SK-N-SH (cell line): ENCODE data around the gene SLC15A1. TPM values are rescaled to one million over a fixed set of nuclear protein-coding genes. Genes with fewer than 3 reads are reported as not detected.

Experiments used
- CTCF ChIA-PET: fragments of 300-600, 350-600 bp; formaldehyde crosslinking; extraction: SDS; loops from one replicate; lab custom pipeline; 2021; lab: Yijun Ruan, JAX
- POLR2A ChIA-PET: fragments of 350-600 bp; sonication (Branson Sonifier 250); formaldehyde crosslinking; extraction: SDS; loops from one replicate; lab custom pipeline; 2020; ENCODE audit warnings: antibody characterized with exemption, inconsistent platforms; lab: Yijun Ruan, JAX
- DNase-seq: peaks from one replicate; pipeline ENCODE4 v3.0.0; 2012
- H2AFZ ChIP-seq: fragments of 200-600 bp; sonication (generic); 2 replicates; pipeline ENCODE4 v1.8.1; 2016; ENCODE audit warnings: antibody characterized with exemption, mild to moderate bottlenecking, low read depth
- H3F3A ChIP-seq: fragments of 200-600 bp; sonication (generic); replicated peaks from 2 replicates; pipeline ENCODE3; 2016; ENCODE audit warnings: antibody characterized with exemption, mild to moderate bottlenecking; ENCODE audit not compliant: insufficient read depth
- H3K27ac ChIP-seq, 2 experiments: fragments of 200-500 bp in 1 of 2; fragments of 200-600 bp in 1 of 2; sonication (Bioruptor generic) in 1 of 2; sonication (generic), shearing (Covaris generic) in 1 of 2; 2 replicates each; pipeline versions ENCODE4 v1.5.1 to v1.6.1; 2014 to 2016; ENCODE audit warnings: low read depth in 2 of 2, inconsistent platforms in 1 of 2, low read length in 1 of 2, mild to moderate bottlenecking in 1 of 2, mixed read lengths in 1 of 2
- H3K27me3 ChIP-seq: fragments of 200-600 bp; sonication (generic), shearing (Covaris generic); 2 replicates; pipeline ENCODE4 v1.6.1; 2016; ENCODE audit warnings: mixed run types; ENCODE audit not compliant: insufficient read depth
- H3K36me3 ChIP-seq, 2 experiments: fragments of 200-500 bp in 1 of 2; fragments of 200-600 bp in 1 of 2; sonication (Bioruptor generic) in 1 of 2; sonication (generic) in 1 of 2; replicated peaks in 1 of 2; 2 replicates each; pipeline versions ENCODE3 to v1.5.1; 2014 to 2016; ENCODE audit warnings: low read length in 1 of 2, mild to moderate bottlenecking in 1 of 2; ENCODE audit not compliant: insufficient read depth in 2 of 2, control insufficient read depth in 1 of 2
- H3K4me1 ChIP-seq, 2 experiments: fragments of 200-500 bp in 1 of 2; fragments of 200-600 bp in 1 of 2; sonication (Bioruptor generic) in 1 of 2; sonication (generic), shearing (Covaris generic) in 1 of 2; 2 replicates each; pipeline versions ENCODE4 v1.5.1 to v1.6.1; 2014 to 2016; ENCODE audit warnings: low read depth in 1 of 2, low read length in 1 of 2, mixed run types in 1 of 2; ENCODE audit not compliant: insufficient read depth in 2 of 2, control insufficient read depth in 1 of 2
- H3K4me2 ChIP-seq: fragments of 200-600 bp; sonication (generic), shearing (Covaris generic); 2 replicates; pipeline ENCODE4 v1.6.1; 2017; ENCODE audit warnings: mixed run types
- H3K4me3 ChIP-seq, 2 experiments: fragments of 200-500 bp in 1 of 2; fragments of 200-600 bp in 1 of 2; sonication (Bioruptor generic) in 1 of 2; sonication (generic), shearing (Covaris generic) in 1 of 2; 2 replicates each; pipeline versions ENCODE4 v1.5.1 to v1.8.1; 2014 to 2016; ENCODE audit warnings: low read depth in 2 of 2, inconsistent platforms in 1 of 2, low read length in 1 of 2, mild to moderate bottlenecking in 1 of 2, mixed read lengths in 1 of 2, moderate library complexity in 1 of 2
- H3K79me2 ChIP-seq: fragments of 200-600 bp; sonication (generic); 2 replicates; pipeline ENCODE4 v1.8.1; 2017; ENCODE audit warnings: mild to moderate bottlenecking; ENCODE audit not compliant: insufficient read depth
- H3K9ac ChIP-seq: fragments of 200-600 bp; sonication (generic); 2 replicates; pipeline ENCODE4 v1.6.1; 2017; ENCODE audit warnings: mixed run types
- H3K9me2 ChIP-seq: fragments of 200-600 bp; sonication (generic); 2 replicates; pipeline ENCODE4 v1.6.1; 2017; ENCODE audit warnings: mixed run types
- H3K9me3 ChIP-seq: fragments of 200-600 bp; sonication (generic); 2 replicates; pipeline ENCODE4 v1.6.1; 2017; ENCODE audit warnings: mixed run types, mild to moderate bottlenecking, moderate library complexity
- H4K20me1 ChIP-seq: fragments of 200-600 bp; sonication (generic); 2 replicates; pipeline ENCODE4 v1.6.1; 2017; ENCODE audit warnings: mild to moderate bottlenecking, mixed run types; ENCODE audit not compliant: insufficient read depth
- ELF1 ChIP-seq: IDR thresholded peaks from 2 replicates; pipeline ENCODE4 v1.4.0; 2012
- EP300 ChIP-seq, 2 experiments: IDR thresholded peaks; 2 replicates each; pipeline versions ENCODE4 v1.4.0 to v1.6.1; 2012; ENCODE audit warnings: borderline replicate concordance in 1 of 2, low read depth in 1 of 2, low read length in 1 of 2
- EZH2phosphoT487 ChIP-seq: fragments of 200-600 bp; sonication (generic); IDR thresholded peaks from 2 replicates; pipeline ENCODE4 v1.6.1; 2017; ENCODE audit warnings: low read depth, mixed run types, mild to moderate bottlenecking, antibody characterized with exemption, moderate library complexity, borderline replicate concordance
- FOSL2 ChIP-seq: IDR thresholded peaks from 2 replicates; pipeline ENCODE4 v1.4.0; 2012; ENCODE audit warnings: low read depth, mild to moderate bottlenecking, moderate library complexity, borderline replicate concordance
- FOXJ3 ChIP-seq: sonication (generic); formaldehyde crosslinking; IDR thresholded peaks from 2 replicates; pipeline ENCODE4 v1.5.1; 2020; ENCODE audit warnings: mild to moderate bottlenecking, missing genetic modification reagents
- GATA2 ChIP-seq: sonication (generic); formaldehyde crosslinking; IDR thresholded peaks from 2 replicates; pipeline ENCODE4 v1.5.0; 2020; ENCODE audit warnings: mild to moderate bottlenecking, missing genetic modification reagents
- JUND ChIP-seq: IDR thresholded peaks from 2 replicates; pipeline ENCODE4 v1.4.0; 2012
- MEF2A ChIP-seq: IDR thresholded peaks from 2 replicates; pipeline ENCODE4 v1.4.0; 2012; ENCODE audit warnings: low read depth, borderline replicate concordance
- NFIC ChIP-seq: IDR thresholded peaks from 2 replicates; pipeline ENCODE4 v1.4.0; 2012; ENCODE audit warnings: borderline replicate concordance
- PBX3 ChIP-seq: IDR thresholded peaks from 2 replicates; pipeline ENCODE4; 2012
- RAD21 ChIP-seq: IDR thresholded peaks from 2 replicates; pipeline ENCODE4 v1.6.1; 2012; ENCODE audit warnings: mild to moderate bottlenecking, low read length
- RCOR1 ChIP-seq: fragments of 150-350 bp; IDR thresholded peaks from 2 replicates; pipeline ENCODE4 v1.6.1; 2017; ENCODE audit warnings: antibody characterized with exemption, low read length
- RXRA ChIP-seq: IDR thresholded peaks from 2 replicates; pipeline ENCODE4 v1.4.0; 2012; ENCODE audit warnings: low read depth, mild to moderate bottlenecking, borderline replicate concordance
- SMC3 ChIP-seq: IDR thresholded peaks from 2 replicates; pipeline ENCODE4 v1.6.1; 2012; ENCODE audit warnings: low read depth, low read length, improper control_type of control experiment
- TAF1 ChIP-seq: IDR thresholded peaks from 2 replicates; pipeline ENCODE4 v1.6.1; 2012; ENCODE audit warnings: low read depth, mild to moderate bottlenecking, low read length, moderate library complexity, borderline replicate concordance
- TEAD4 ChIP-seq: IDR thresholded peaks from 2 replicates; pipeline ENCODE4 v1.4.0; 2012; ENCODE audit warnings: mild to moderate bottlenecking, borderline replicate concordance; ENCODE audit not compliant: insufficient read depth
- USF1 ChIP-seq: IDR thresholded peaks from 2 replicates; pipeline ENCODE4 v1.4.0; 2012; ENCODE audit warnings: low read depth, borderline replicate concordance
- USF2 ChIP-seq: fragments of 150-350 bp; IDR thresholded peaks from 2 replicates; pipeline ENCODE4 v1.6.1; 2017; ENCODE audit warnings: antibody characterized with exemption, low read length, low read depth, borderline replicate concordance
- ZBTB33 ChIP-seq: IDR thresholded peaks from 2 replicates; pipeline ENCODE4 v1.4.0; 2012; ENCODE audit warnings: low read depth, borderline replicate concordance
- WGBS: methylation state at CpG from one replicate; pipeline ENCODE4 v1.1.6; 2017; ENCODE audit warnings: low lambda C conversion rate; 5-methylcytosine and 5-hydroxymethylcytosine counted together
- polyA plus RNA-seq, 3 experiments: library from polyadenylated mRNA; depleted of rRNA; stranded (reverse); fragments of >200 nt; gene quantifications; 2 replicates each; pipeline ENCODE4 v1.2.3, GENCODE V29; 2012

The SLC15A1 gene
- polyA plus RNA-seq, 1 of the 3 experiments (the other 2 are of a cell fraction), result not detected

GRCh38 chr13:98652276-98652675, 100.2 kb downstream of the SLC15A1 start:
- TF ChIP-seq RCOR1, result no peak
- TF ChIP-seq EZH2phosphoT487, result no peak
- TF ChIP-seq NFIC, result no peak
- TF ChIP-seq EP300 (IDR thresholded peaks at IDR 0.05; ENCODE audit: borderline replicate concordance in 1 of 2, low read depth in 1 of 2, low read length in 1 of 2), result no peak
- TF ChIP-seq TAF1, result no peak
- TF ChIP-seq GATA2 (CRISPR knock-in tag), result no peak
- TF ChIP-seq FOXJ3, result no peak
- TF ChIP-seq RAD21, result no peak
- no peak for TF ChIP-seq USF1
- TF ChIP-seq PBX3, result no peak
- TF ChIP-seq ZBTB33, result no peak
- no peak for TF ChIP-seq MEF2A
- no peak for TF ChIP-seq TEAD4
- TF ChIP-seq USF2, result no peak
- no peak for TF ChIP-seq SMC3
- no peak for TF ChIP-seq RXRA
- TF ChIP-seq FOSL2, result no peak
- no peak for TF ChIP-seq ELF1
- TF ChIP-seq JUND, result no peak
- 18% methylated on average over 2 of the region's 2 CpGs for WGBS
- no peak overlapping the region for H3K4me3 ChIP-seq
- H4K20me1 ChIP-seq, result no peaks in the 10 kb centered on the region
- no peak overlapping the region for H2AFZ ChIP-seq
- H3K79me2 ChIP-seq, result no peaks in the 10 kb centered on the region
- peaks cover 0 to 3% of the 10 kb centered on the region in 2 experiments; a peak in 1 of 4 replicates for H3K4me1 ChIP-seq
- no peak overlapping the region for H3K4me2 ChIP-seq
- no peaks in the 10 kb centered on the region for H3F3A ChIP-seq
- H3K9ac ChIP-seq, result no peak overlapping the region
- ChIA-PET POLR2A (no interaction called here), CTCF (interaction anchor here (0.8 to 10.6 kb wide), 19 partner anchors 9 to 230 kb away, joined by 3 to 164 read pairs (median 6); partner anchors contain the start of gene STK24)
- no peaks in the 10 kb centered on the region for H3K36me3 ChIP-seq
- DNase-seq, result no peak
- no peak overlapping the region for H3K27ac ChIP-seq
- H3K9me3 ChIP-seq, result no peaks in the 10 kb centered on the region
- no peaks in the 10 kb centered on the region for H3K9me2 ChIP-seq
- H3K27me3 ChIP-seq, result no peaks in the 10 kb centered on the region; the same call in 1 of the 2 replicates
